HepG2 (cell line): ENCODE data around the gene UTF1. TPM values are rescaled to one million over a fixed set of nuclear protein-coding genes. Genes with fewer than 3 reads are reported as not detected.

Experiments
- ATAC-seq: fragments of 200-7000 bp; cut with Tn5 transposase; 3 replicates; pipeline ENCODE4 v1.9.1; 2020; ENCODE audit warnings: mild to moderate bottlenecking, moderate library complexity
- BruUV-seq: library from RNA; stranded (reverse); fragments of 400-500 nt; replicated peaks from 2 replicates; lab custom pipeline; 2021; lab: Mats Ljungman, UMichigan
- CTCF ChIA-PET: fragments of 300-600 bp; formaldehyde crosslinking; extraction: SDS; loops from one replicate; lab custom pipeline; 2021; ENCODE audit warnings: low total read pairs, inconsistent platforms, low intra/inter-chr PET ratio; lab: Yijun Ruan, JAX
- POLR2A ChIA-PET: fragments of 350-600 bp; sonication (Branson Sonifier 250); formaldehyde crosslinking; loops from one replicate; lab custom pipeline; 2020; ENCODE audit warnings: antibody characterized with exemption, inconsistent platforms; lab: Yijun Ruan, JAX
- DNase-seq: peaks from one replicate; pipeline ENCODE4 v3.0.0-alpha.2; 2015; ENCODE audit warnings: low spot score
- FAIRE-seq: peaks from 3 replicates; lab custom pipeline; 2011; peaks lifted over from hg19 to GRCh38; lab: Jason Lieb, UNC
- H2AFZ ChIP-seq: one replicate; pipeline ENCODE4 v1.6.1; 2011; ENCODE audit warnings: low read length, inconsistent platforms
- H3K27ac ChIP-seq: fragments of 300-600 bp; 3 replicates; pipeline ENCODE4 v1.8.0; 2011; ENCODE audit warnings: mixed run types, mild to moderate bottlenecking, mixed read lengths, low read length, inconsistent platforms; ENCODE audit not compliant: insufficient read depth; ENCODE audit errors: extremely low read length
- H3K27me3 ChIP-seq, 2 experiments: fragments of 200-600 bp in 1 of 2; 2 replicates in 1 of 2; 3 replicates in 1 of 2; pipeline versions ENCODE4 v1.6.0 to v1.8.0; 2011; ENCODE audit warnings: low read length in 2 of 2, mild to moderate bottlenecking in 2 of 2, moderate library complexity in 2 of 2, inconsistent platforms in 1 of 2; ENCODE audit not compliant: insufficient read depth in 2 of 2, control insufficient read depth in 1 of 2
- H3K36me3 ChIP-seq, 2 experiments: fragments of 200-600 bp in 1 of 2; replicated peaks in 1 of 2; 2 replicates in 1 of 2; 3 replicates in 1 of 2; pipeline versions ENCODE4 v1.5.1 to v1.8.0; 2011; ENCODE audit warnings: low read length in 2 of 2, inconsistent platforms in 1 of 2; ENCODE audit not compliant: insufficient read depth in 2 of 2, control insufficient read depth in 1 of 2
- H3K4me1 ChIP-seq: 2 replicates; pipeline ENCODE4 v1.5.1; 2012; ENCODE audit warnings: low read length, inconsistent platforms; ENCODE audit not compliant: insufficient read depth
- H3K4me2 ChIP-seq: 2 replicates; pipeline ENCODE4 v1.6.0; 2011; ENCODE audit warnings: low read depth, low read length, inconsistent platforms
- H3K4me3 ChIP-seq, 3 experiments: fragments of 200-600 bp in 1 of 3; sonication (generic), shearing (Covaris generic) in 1 of 3; replicated peaks in 1 of 3; 2 replicates each; pipeline ENCODE4 v1.5.1; 2011 to 2016; ENCODE audit warnings: low read length in 3 of 3, inconsistent platforms in 2 of 3, low read depth in 2 of 3, mild to moderate bottlenecking in 2 of 3, control low read depth in 1 of 3, mixed read lengths in 1 of 3; ENCODE audit not compliant: insufficient read depth in 1 of 3
- H3K79me2 ChIP-seq: one replicate; pipeline ENCODE4 v1.6.1; 2011; ENCODE audit warnings: low read length, inconsistent platforms; ENCODE audit not compliant: insufficient read depth
- H3K9ac ChIP-seq: 2 replicates; pipeline ENCODE4 v1.6.0; 2011; ENCODE audit warnings: mild to moderate bottlenecking, low read depth, low read length, inconsistent platforms; ENCODE audit not compliant: insufficient read depth
- H3K9me3 ChIP-seq: 2 replicates; pipeline ENCODE4 v1.5.1; 2012; ENCODE audit warnings: mild to moderate bottlenecking, low read length
- H4K20me1 ChIP-seq: 2 replicates; pipeline ENCODE4 v1.6.0; 2011; ENCODE audit warnings: inconsistent platforms, mild to moderate bottlenecking, low read length, moderate library complexity; ENCODE audit not compliant: insufficient read depth
- BCL6 ChIP-seq: IDR thresholded peaks from 2 replicates; pipeline ENCODE4 v1.6.1; 2016; ENCODE audit warnings: missing genetic modification reagents, missing compliant biosample characterization
- GPN1 ChIP-seq: sonication (generic); formaldehyde crosslinking; IDR thresholded peaks from 2 replicates; pipeline ENCODE4 v1.5.1; 2020; ENCODE audit warnings: missing genetic modification reagents, borderline replicate concordance
- KDM5A ChIP-seq: fragments of 200-600 bp; sonication (generic); IDR thresholded peaks from 2 replicates; pipeline ENCODE4 v1.7.0; 2018; ENCODE audit warnings: antibody characterized with exemption, mild to moderate bottlenecking, low read length, borderline replicate concordance
- POLR2A ChIP-seq, 2 experiments: IDR thresholded peaks; 2 replicates each; pipeline ENCODE4 v1.6.1; 2011; ENCODE audit warnings: low read depth in 2 of 2, low read length in 2 of 2, mild to moderate bottlenecking in 1 of 2, moderate library complexity in 1 of 2; ENCODE audit not compliant: insufficient read depth in 1 of 2
- SALL2 ChIP-seq: sonication (generic); formaldehyde crosslinking; IDR thresholded peaks from 2 replicates; pipeline ENCODE4 v1.8.1; 2023; ENCODE audit warnings: mild to moderate bottlenecking, missing genetic modification reagents, inconsistent platforms
- TEAD2 ChIP-seq: sonication (generic); formaldehyde crosslinking; IDR thresholded peaks from 2 replicates; pipeline ENCODE4 v1.9.0; 2021; ENCODE audit warnings: missing genetic modification reagents
- TEAD3 ChIP-seq: optimal IDR thresholded peaks from 2 replicates; pipeline ENCODE3; 2016; ENCODE audit warnings: borderline replicate concordance
- U2AF1 ChIP-seq: fragments of 200-400 bp; formaldehyde crosslinking; optimal IDR thresholded peaks from 2 replicates; pipeline ENCODE3; 2017; ENCODE audit warnings: mild to moderate bottlenecking, low read depth, low read length
- ZNF180 ChIP-seq: sonication (generic); formaldehyde crosslinking; IDR thresholded peaks from 2 replicates; pipeline ENCODE4 v1.4.0; 2020; ENCODE audit warnings: low read depth, missing genetic modification reagents, borderline replicate concordance
- ZNF253 ChIP-seq: sonication (generic); formaldehyde crosslinking; IDR thresholded peaks from 2 replicates; pipeline ENCODE4 v1.8.0; 2022; ENCODE audit warnings: mild to moderate bottlenecking, missing genetic modification reagents, borderline replicate concordance
- ZNF296 ChIP-seq: sonication (generic); formaldehyde crosslinking; conservative IDR thresholded peaks from 2 replicates; pipeline ENCODE4 v1.5.0; 2020; ENCODE audit warnings: mild to moderate bottlenecking, missing genetic modification reagents
- ZNF550 ChIP-seq: sonication (generic); formaldehyde crosslinking; IDR thresholded peaks from 2 replicates; pipeline ENCODE4 v1.4.0; 2020; ENCODE audit warnings: mild to moderate bottlenecking, missing genetic modification reagents, borderline replicate concordance
- ZNF557 ChIP-seq: sonication (generic); formaldehyde crosslinking; IDR thresholded peaks from 2 replicates; pipeline ENCODE4 v1.4.0; 2020; ENCODE audit warnings: missing genetic modification reagents
- ZNF737 ChIP-seq: sonication (generic); formaldehyde crosslinking; IDR thresholded peaks from 2 replicates; pipeline ENCODE4 v1.5.0; 2020; ENCODE audit warnings: missing genetic modification reagents, mild to moderate bottlenecking, borderline replicate concordance
- WGBS: methylation state at CpG from one replicate; pipeline ENCODE4 v1.1.6; 2017; ENCODE audit warnings: low lambda C conversion rate; 5-methylcytosine and 5-hydroxymethylcytosine counted together
- in situ Hi-C: cut with HindIII; loops from 2 replicates; pipeline ENCODE4 v1.10.0; 2017; ENCODE audit warnings: low pct_unique_long_range_greater_than_20kb; ENCODE audit not compliant: extremely low pct_ligation_motif_present
- intact Hi-C: fragments of 100-400 bp; cut with micrococcal nuclease; formaldehyde crosslinking; loops from one replicate; pipeline ENCODE4 v1.10.0; 2022; ENCODE audit not compliant: unreplicated experiment
- polyA plus RNA-seq, 8 experiments: library from polyadenylated mRNA; depleted of rRNA in 3 of 8; stranded (reverse) in 7 of 8; unstranded in 1 of 8; fragments of >200 nt; fragmentation: Illumina TruSeq in 4 of 8; extraction: Trizol in 4 of 8; gene quantifications; 2 replicates each; pipeline versions ENCODE4 v1.2.1 to v1.2.3, GENCODE V29; 2011 to 2016; ENCODE audit warnings: low read depth in 4 of 8, missing spikeins in 1 of 8, mixed read lengths in 1 of 8; ENCODE audit not compliant: insufficient read depth in 1 of 8
- total RNA-seq, 5 experiments: library from RNA; depleted of rRNA; stranded (reverse); fragments of >200 nt; fragmentation: Illumina TruSeq; extraction: Trizol; gene quantifications; 2 replicates each; pipeline ENCODE4 v1.2.3, GENCODE V29; 2016; ENCODE audit warnings: low read depth in 1 of 5
- TF ChIP-seq, protein P1 (sequence below): sonication (generic); formaldehyde crosslinking; IDR thresholded peaks from 2 replicates; pipeline ENCODE4 v1.8.1; 2023; ENCODE audit warnings: missing genetic modification reagents, inconsistent platforms, borderline replicate concordance
- TF ChIP-seq, protein P2 (sequence below): sonication (generic); formaldehyde crosslinking; IDR thresholded peaks from 2 replicates; pipeline ENCODE4 v1.4.0; 2020; ENCODE audit warnings: low read depth, mild to moderate bottlenecking, missing genetic modification reagents

Gene UTF1
- total and polyA plus RNA-seq, 2 of the 13 experiments (the other 11 are each of a cell fraction or from before 2014, with no cell fraction given): not detected

DNA sequence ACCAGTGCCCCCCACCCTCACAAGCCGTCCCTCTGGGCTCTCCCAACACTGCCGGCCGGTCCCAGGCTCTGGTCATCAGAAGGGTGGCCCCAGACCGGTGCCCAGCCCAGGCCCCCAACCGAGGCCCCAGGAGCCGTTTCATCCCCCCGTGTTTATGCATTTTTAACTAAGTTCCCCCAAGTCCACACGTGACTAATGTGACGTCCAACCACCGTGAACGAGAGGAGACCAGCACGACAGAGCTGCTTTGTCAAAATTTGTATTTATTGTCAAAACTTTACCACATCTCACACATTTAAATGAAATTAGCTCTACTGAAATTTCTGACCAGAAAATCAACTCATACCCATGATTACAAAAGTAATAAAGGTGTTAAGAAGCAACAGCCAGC, 16.2 kb downstream of the UTF1 start (continued):
- TF ChIP-seq, protein P1, sequence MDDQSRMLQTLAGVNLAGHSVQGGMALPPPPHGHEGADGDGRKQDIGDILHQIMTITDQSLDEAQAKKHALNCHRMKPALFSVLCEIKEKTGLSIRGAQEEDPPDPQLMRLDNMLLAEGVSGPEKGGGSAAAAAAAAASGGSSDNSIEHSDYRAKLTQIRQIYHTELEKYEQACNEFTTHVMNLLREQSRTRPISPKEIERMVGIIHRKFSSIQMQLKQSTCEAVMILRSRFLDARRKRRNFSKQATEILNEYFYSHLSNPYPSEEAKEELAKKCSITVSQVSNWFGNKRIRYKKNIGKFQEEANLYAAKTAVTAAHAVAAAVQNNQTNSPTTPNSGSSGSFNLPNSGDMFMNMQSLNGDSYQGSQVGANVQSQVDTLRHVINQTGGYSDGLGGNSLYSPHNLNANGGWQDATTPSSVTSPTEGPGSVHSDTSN: no peak
- no peak for TF ChIP-seq TEAD2 (CRISPR knock-in tag)
- TF ChIP-seq SALL2 (CRISPR knock-in tag): no peak

DNA sequence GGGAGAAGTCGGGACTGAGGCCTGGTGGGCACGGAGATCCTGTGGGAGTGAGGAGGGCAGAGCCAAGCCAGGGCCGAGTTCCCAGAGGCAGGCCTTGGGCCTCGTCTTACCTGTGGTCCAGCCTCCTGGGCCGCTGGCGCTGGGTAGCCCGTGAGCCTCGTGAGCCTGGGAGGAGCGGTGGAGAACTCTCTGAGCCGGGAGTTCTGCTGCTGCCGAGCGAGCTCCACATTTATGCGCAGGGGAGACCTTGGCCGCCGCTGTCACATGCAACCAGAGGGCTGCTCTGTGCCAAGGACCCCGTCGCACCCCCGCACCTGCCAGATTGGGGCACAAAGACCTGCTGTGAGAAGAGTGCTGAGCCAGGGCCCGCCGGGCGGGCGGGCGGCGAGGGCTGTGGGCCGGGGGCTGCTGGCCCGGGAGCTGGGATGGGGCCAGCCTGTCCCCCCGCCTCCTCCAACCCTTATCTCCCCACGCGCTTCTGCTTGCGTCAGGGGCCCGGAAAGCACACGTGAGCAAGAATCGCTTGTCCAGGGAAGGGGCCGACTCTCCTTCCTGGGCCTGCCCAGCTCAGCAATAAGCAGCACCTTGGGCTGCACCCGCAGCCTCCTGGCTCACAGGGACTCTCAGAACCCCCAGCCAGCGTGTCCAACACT, 17.8 kb downstream of the UTF1 start:
- BruUV-seq: no TSS peak
- no peak for DNase-seq
- in situ Hi-C loops: no loop called here
- Histone ChIP-seq H3K4me2 (no peak overlapping the region), H3K4me3 (no peak overlapping the region), H3K9ac (no peak overlapping the region), H3K4me1 (peaks cover 33% of the 10 kb centered on the region), H2AFZ (no peak overlapping the region), H3K27me3 (peaks cover 24 to 65% of the 10 kb centered on the region in 2 experiments), H3K9me3 (no peaks in the 10 kb centered on the region), H4K20me1 (no peaks in the 10 kb centered on the region)
- CTCF ChIA-PET: no interaction called here
- POLR2A ChIA-PET: no interaction called here
- WGBS: 74% methylated on average over 5 of the region's 36 CpGs
- TF ChIP-seq ZNF253 (CRISPR knock-in tag): no peak
- TF ChIP-seq U2AF1: no peak
- TF ChIP-seq, protein P2, sequence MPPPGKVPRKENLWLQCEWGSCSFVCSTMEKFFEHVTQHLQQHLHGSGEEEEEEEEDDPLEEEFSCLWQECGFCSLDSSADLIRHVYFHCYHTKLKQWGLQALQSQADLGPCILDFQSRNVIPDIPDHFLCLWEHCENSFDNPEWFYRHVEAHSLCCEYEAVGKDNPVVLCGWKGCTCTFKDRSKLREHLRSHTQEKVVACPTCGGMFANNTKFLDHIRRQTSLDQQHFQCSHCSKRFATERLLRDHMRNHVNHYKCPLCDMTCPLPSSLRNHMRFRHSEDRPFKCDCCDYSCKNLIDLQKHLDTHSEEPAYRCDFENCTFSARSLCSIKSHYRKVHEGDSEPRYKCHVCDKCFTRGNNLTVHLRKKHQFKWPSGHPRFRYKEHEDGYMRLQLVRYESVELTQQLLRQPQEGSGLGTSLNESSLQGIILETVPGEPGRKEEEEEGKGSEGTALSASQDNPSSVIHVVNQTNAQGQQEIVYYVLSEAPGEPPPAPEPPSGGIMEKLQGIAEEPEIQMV (CRISPR knock-in tag): no peak
- no peak for TF ChIP-seq GPN1
- TF ChIP-seq TEAD3 (CRISPR knock-in tag): no peak
- no peak for TF ChIP-seq KDM5A
- TF ChIP-seq ZNF737 (CRISPR knock-in tag): no peak
- TF ChIP-seq BCL6 (CRISPR knock-in tag): no peak
- TF ChIP-seq POLR2A (IDR thresholded peaks at IDR 0.05; ENCODE audit: insufficient read depth in 1 of 2, low read depth in 2 of 2, low read length in 2 of 2): no peak
- no peak for TF ChIP-seq ZNF557
- TF ChIP-seq ZNF296 (CRISPR knock-in tag): no peak
- no peak for TF ChIP-seq ZNF550 (CRISPR knock-in tag)
- TF ChIP-seq ZNF180 (CRISPR knock-in tag): no peak
- TF ChIP-seq, all 625 proteins: peak for 0
- H3K79me2 ChIP-seq: no peaks in the 10 kb centered on the region
- H3K36me3 ChIP-seq: no peaks in the 10 kb centered on the region
- H3K27ac ChIP-seq: no peak overlapping the region
- FAIRE-seq: no peak
- intact Hi-C loops: no loop called here
- no peak for ATAC-seq
